ENCODE results near the gene DHX40. TPM values are rescaled to one million over a fixed set of nuclear protein-coding genes. Genes with fewer than 3 reads are reported as not detected.

Gene DHX40
- total RNA-seq, 3 donors from 2014 or later (not counting 1 experiment from before 2014, with no cell fraction given) = 43.0 to 47.4 (median 46.6) TPM

- DNase-seq (no peak), ATAC-seq (no peak)
- Mint-ChIP-seq H3K27ac (no peak overlapping the region), H3K36me3 (no peaks in the 10 kb centered on the region), H3K4me1 (peaks cover 0 to 3% of the 10 kb centered on the region in 2 donors), H3K27me3 (ENCODE audit: low read depth in 2 of 2) (peaks cover 14 to 16% of the 10 kb centered on the region in 2 donors), H3K9me3 (no peaks in the 10 kb centered on the region), H3K4me3 (no peak overlapping the region)
- no peaks in the 10 kb centered on the region for H3K4me1 ChIP-seq (ENCODE audit: control insufficient read depth, insufficient read depth, low read length)
- 68% methylated on average over 2 of the region's 2 CpGs for WGBS (ENCODE audit: insufficient coverage)
- no peaks in the 10 kb centered on the region for H3K36me3 ChIP-seq (ENCODE audit: control insufficient read depth, insufficient read depth, low read length)
- intact Hi-C loops (cut with micrococcal nuclease) = no loop called here
- no peak for TF ChIP-seq CTCF (IDR thresholded peaks at IDR 0.05)
- H3K27ac ChIP-seq (ENCODE audit: low read length) = no peak overlapping the region
- no peaks in the 10 kb centered on the region for H3K9me3 ChIP-seq (ENCODE audit: control insufficient read depth, insufficient read depth, low read length)
- H3K4me3 ChIP-seq (ENCODE audit: low read length) = no peak overlapping the region
- H3K27me3 ChIP-seq (ENCODE audit: control insufficient read depth, insufficient read depth, low read length) = no peaks in the 10 kb centered on the region
Measured at GRCh38 chr17:59526451-59526850, 39.0 kb upstream of the DHX40 start.

DNA sequence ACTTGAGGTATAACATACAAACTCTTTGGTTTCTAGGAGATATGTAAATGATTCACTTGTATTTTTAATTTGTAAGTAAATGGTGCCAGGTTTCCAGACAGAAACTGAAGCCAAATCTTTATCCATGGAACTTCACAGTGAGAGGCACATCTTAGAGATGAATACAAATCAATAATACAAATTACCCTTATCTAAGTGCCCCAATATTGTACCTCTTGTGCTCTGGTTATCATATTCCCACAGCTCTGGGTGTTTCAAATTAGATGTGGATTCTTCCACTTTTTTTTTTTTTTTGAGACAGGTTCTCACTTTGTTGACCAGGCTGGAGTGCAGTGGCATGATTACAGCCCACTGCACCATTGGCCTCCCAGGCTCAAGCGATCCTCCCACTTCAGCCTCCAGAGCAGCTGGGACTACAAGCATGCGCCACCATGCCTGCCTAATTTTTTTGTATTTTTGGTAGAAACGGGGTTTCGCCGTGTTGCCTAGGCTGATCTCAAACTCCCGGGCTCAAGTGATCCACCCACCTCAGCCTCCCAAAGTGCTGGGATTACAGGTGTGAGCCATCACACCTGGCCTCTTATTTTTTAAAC is 38.0 kb upstream of the DHX40 start:
- Histone ChIP-seq H3K9me3 (ENCODE audit: control insufficient read depth, insufficient read depth, low read length) (no peaks in the 10 kb centered on the region), H3K4me3 (ENCODE audit: low read length) (no peak overlapping the region), H3K4me1 (ENCODE audit: control insufficient read depth, insufficient read depth, low read length) (no peaks in the 10 kb centered on the region), H3K36me3 (ENCODE audit: control insufficient read depth, insufficient read depth, low read length) (no peaks in the 10 kb centered on the region), H3K27ac (ENCODE audit: low read length) (no peak overlapping the region), H3K27me3 (ENCODE audit: control insufficient read depth, insufficient read depth, low read length) (no peaks in the 10 kb centered on the region)
- intact Hi-C loops (cut with micrococcal nuclease) = no loop called here
- 76% methylated on average over 6 of the region's 6 CpGs for WGBS (ENCODE audit: insufficient coverage)
- ATAC-seq = no peak
- H3K27me3 Mint-ChIP-seq (ENCODE audit: low read depth in 2 of 2) = peaks cover 9 to 15% of the 10 kb centered on the region in 2 donors
- H3K9me3 Mint-ChIP-seq = no peaks in the 10 kb centered on the region
- no peak for TF ChIP-seq CTCF (IDR thresholded peaks at IDR 0.05)
- H3K36me3 Mint-ChIP-seq = no peaks in the 10 kb centered on the region
- no peak for DNase-seq
- H3K27ac Mint-ChIP-seq = no peak overlapping the region
- H3K4me1 Mint-ChIP-seq = no peaks in the 10 kb centered on the region
- H3K4me3 Mint-ChIP-seq = no peak overlapping the region

DNA sequence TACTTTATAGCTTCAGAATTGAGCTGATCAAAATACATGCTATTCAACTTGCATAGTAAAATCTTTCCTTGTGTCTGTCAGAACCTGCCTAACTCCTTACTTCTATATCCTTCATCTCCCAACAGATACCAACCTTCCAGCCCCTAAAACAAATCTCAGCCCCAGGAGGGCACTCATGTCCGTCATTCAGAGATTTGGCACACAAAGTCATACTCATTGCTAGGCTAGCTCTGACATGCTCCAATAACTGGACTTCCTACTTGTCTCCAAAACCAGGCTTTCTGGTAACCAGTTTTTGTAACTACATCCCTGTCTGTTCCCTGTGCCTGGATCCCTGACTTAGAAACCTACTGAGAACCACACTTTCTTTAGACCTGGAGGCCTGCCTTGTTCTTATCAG is 37.5 kb upstream of the DHX40 start:
- Mint-ChIP-seq H3K36me3 (no peaks in the 10 kb centered on the region), H3K4me3 (no peak overlapping the region), H3K9me3 (no peaks in the 10 kb centered on the region), H3K4me1 (no peaks in the 10 kb centered on the region), H3K27ac (no peak overlapping the region), H3K27me3 (ENCODE audit: low read depth in 2 of 2) (peaks cover 9 to 15% of the 10 kb centered on the region in 2 donors)
- Histone ChIP-seq H3K27ac (ENCODE audit: low read length) (no peak overlapping the region), H3K36me3 (ENCODE audit: control insufficient read depth, insufficient read depth, low read length) (no peaks in the 10 kb centered on the region), H3K4me3 (ENCODE audit: low read length) (no peak overlapping the region), H3K9me3 (ENCODE audit: control insufficient read depth, insufficient read depth, low read length) (no peaks in the 10 kb centered on the region), H3K27me3 (ENCODE audit: control insufficient read depth, insufficient read depth, low read length) (no peaks in the 10 kb centered on the region), H3K4me1 (ENCODE audit: control insufficient read depth, insufficient read depth, low read length) (no peaks in the 10 kb centered on the region)
- intact Hi-C loops (cut with micrococcal nuclease) = no loop called here
- 88% methylated on average over 1 of the region's 1 CpG for WGBS (ENCODE audit: insufficient coverage)
- ATAC-seq (no peak), DNase-seq (no peak)
- no peak for TF ChIP-seq CTCF (IDR thresholded peaks at IDR 0.05)

- no peaks in the 10 kb centered on the region for H3K9me3 Mint-ChIP-seq
- peaks cover 0 to 5% of the 10 kb centered on the region in 2 donors for H3K4me1 Mint-ChIP-seq
- TF ChIP-seq CTCF (IDR thresholded peaks at IDR 0.05) = no peak
- intact Hi-C loops (cut with micrococcal nuclease) = no loop called here
- H3K4me1 ChIP-seq (ENCODE audit: control insufficient read depth, insufficient read depth, low read length) = no peaks in the 10 kb centered on the region
- H3K27me3 ChIP-seq (ENCODE audit: control insufficient read depth, insufficient read depth, low read length) = no peaks in the 10 kb centered on the region
- H3K9me3 ChIP-seq (ENCODE audit: control insufficient read depth, insufficient read depth, low read length) = no peaks in the 10 kb centered on the region
- WGBS (ENCODE audit: insufficient coverage) = no CpG with 5 or more reads among the region's 1 CpG
- H3K36me3 ChIP-seq (ENCODE audit: control insufficient read depth, insufficient read depth, low read length) = no peaks in the 10 kb centered on the region
- no peak overlapping the region for H3K4me3 Mint-ChIP-seq
- H3K36me3 Mint-ChIP-seq = no peaks in the 10 kb centered on the region
- DNase-seq = no peak
- H3K27ac Mint-ChIP-seq = no peak overlapping the region
- no peak for ATAC-seq
- no peak overlapping the region for H3K27ac ChIP-seq (ENCODE audit: low read length)
- no peak overlapping the region for H3K4me3 ChIP-seq (ENCODE audit: low read length)
- peaks cover 9 to 19% of the 10 kb centered on the region in 2 donors for H3K27me3 Mint-ChIP-seq (ENCODE audit: low read depth in 2 of 2)
Measured at GRCh38 chr17:59530531-59530930, 34.9 kb upstream of the DHX40 start.

All from natural killer cell (primary cell).